ENCODE results near the gene SLC49A4.

SLC49A4 gene

GRCh38 chr3:122859021-122859805 lies 64.3 kb downstream of the SLC49A4 start:
- DNase-seq (ENCODE audit: low read depth in 2 of 2): no peak

- DNase-seq (ENCODE audit: low read depth in 2 of 2): no peak
Observed at GRCh38 chr3:122862381-122862780, 67.5 kb downstream of the SLC49A4 start.

- no peak for DNase-seq (ENCODE audit: low read depth in 2 of 2)
Observed at GRCh38 chr3:122864498-122864897, 69.6 kb downstream of the SLC49A4 start.

- DNase-seq (ENCODE audit: low read depth in 2 of 2): no peak
Observed at GRCh38 chr3:122868322-122868721, 73.5 kb downstream of the SLC49A4 start.

GRCh38 chr3:122873741-122874515 lies 79.1 kb downstream of the SLC49A4 start:
- DNase-seq (ENCODE audit: low read depth in 2 of 2): no peak

GRCh38 chr3:122875547-122876127 lies 80.8 kb downstream of the SLC49A4 start:
- no peak for DNase-seq (ENCODE audit: low read depth in 2 of 2)

- no peak for DNase-seq (ENCODE audit: low read depth in 2 of 2)
Observed at GRCh38 chr3:122880173-122880572, 85.3 kb downstream of the SLC49A4 start.

- DNase-seq (ENCODE audit: low read depth in 2 of 2): no peak
Observed at GRCh38 chr3:122880624-122881023, 85.8 kb downstream of the SLC49A4 start.

- DNase-seq (ENCODE audit: low read depth in 2 of 2): no peak
Observed at GRCh38 chr3:122882361-122882947, 87.6 kb downstream of the SLC49A4 start.

- no peak for DNase-seq (ENCODE audit: low read depth in 2 of 2)
Observed at GRCh38 chr3:122886251-122886650, 91.4 kb downstream of the SLC49A4 start.

GRCh38 chr3:122886946-122887345 lies 92.1 kb downstream of the SLC49A4 start:
- DNase-seq (ENCODE audit: low read depth in 2 of 2): no peak

- no peak for DNase-seq (ENCODE audit: low read depth in 2 of 2)
Observed at GRCh38 chr3:122890077-122890719, 95.3 kb downstream of the SLC49A4 start.

- no peak for DNase-seq (ENCODE audit: low read depth in 2 of 2)
Observed at GRCh38 chr3:122890720-122891220, 95.9 kb downstream of the SLC49A4 start.

GRCh38 chr3:122892118-122892960 lies 97.5 kb downstream of the SLC49A4 start:
- DNase-seq (ENCODE audit: low read depth in 2 of 2): no peak

GRCh38 chr3:122893282-122893681 lies 98.4 kb downstream of the SLC49A4 start:
- no peak for DNase-seq (ENCODE audit: low read depth in 2 of 2)

GRCh38 chr3:122893754-122894668 lies 99.1 kb downstream of the SLC49A4 start:
- no peak for DNase-seq (ENCODE audit: low read depth in 2 of 2)

- no peak for DNase-seq (ENCODE audit: low read depth in 2 of 2)
Observed at GRCh38 chr3:122898298-122898697, 103.4 kb downstream of the SLC49A4 start.

GRCh38 chr3:122902326-122902725 lies 107.5 kb downstream of the SLC49A4 start:
- no peak for DNase-seq (ENCODE audit: low read depth in 2 of 2)

- DNase-seq (ENCODE audit: low read depth in 2 of 2): no peak
Observed at GRCh38 chr3:122903171-122903570, 108.3 kb downstream of the SLC49A4 start.

- no peak for DNase-seq (ENCODE audit: low read depth in 2 of 2)
Observed at GRCh38 chr3:122907471-122907870, 112.6 kb downstream of the SLC49A4 start.
